SHP77 (cell line): ENCODE measurements around the gene B3GALT2.
"Not testable (repeated sequence)": the region's sequence is repeated elsewhere in the genome, so short reads cannot be mapped to it uniquely, and the experiment has no call there.

Experiments
- DNase-seq, 2 experiments: peaks; one replicate each; lab custom pipeline; 2025; lab: John Stamatoyannopoulos, UW

The B3GALT2 gene, protein sequence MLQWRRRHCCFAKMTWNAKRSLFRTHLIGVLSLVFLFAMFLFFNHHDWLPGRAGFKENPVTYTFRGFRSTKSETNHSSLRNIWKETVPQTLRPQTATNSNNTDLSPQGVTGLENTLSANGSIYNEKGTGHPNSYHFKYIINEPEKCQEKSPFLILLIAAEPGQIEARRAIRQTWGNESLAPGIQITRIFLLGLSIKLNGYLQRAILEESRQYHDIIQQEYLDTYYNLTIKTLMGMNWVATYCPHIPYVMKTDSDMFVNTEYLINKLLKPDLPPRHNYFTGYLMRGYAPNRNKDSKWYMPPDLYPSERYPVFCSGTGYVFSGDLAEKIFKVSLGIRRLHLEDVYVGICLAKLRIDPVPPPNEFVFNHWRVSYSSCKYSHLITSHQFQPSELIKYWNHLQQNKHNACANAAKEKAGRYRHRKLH

GRCh38 chr1:193185901-193186731 is at the start of gene B3GALT2:
TSS of gene B3GALT2 (minus strand) at chr1:193186613. CDS start at chr1:193181562, 5,051 bp downstream.
- DNase-seq: peak; percentile 75 to 86

DNA sequence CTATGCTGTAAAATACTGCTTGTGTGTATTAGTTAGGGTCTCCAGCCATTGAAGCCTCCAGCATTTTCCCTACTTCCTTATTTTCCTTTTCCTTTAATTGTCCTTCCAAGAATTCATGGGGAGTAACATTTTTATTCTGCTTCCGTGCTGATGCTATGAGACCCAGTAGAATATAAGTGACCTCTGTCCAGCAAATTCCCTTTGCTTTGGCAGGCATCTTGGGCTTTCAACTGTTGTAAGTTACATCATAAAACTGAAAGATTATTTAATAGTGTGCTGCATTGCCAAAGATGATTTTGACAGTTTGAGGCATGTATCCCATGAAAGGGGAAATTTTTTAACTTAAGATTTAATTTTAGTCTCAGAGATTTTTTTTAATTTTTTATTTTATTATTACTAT is 48.1 kb upstream of the B3GALT2 start:
- DNase-seq: no peak

DNA sequence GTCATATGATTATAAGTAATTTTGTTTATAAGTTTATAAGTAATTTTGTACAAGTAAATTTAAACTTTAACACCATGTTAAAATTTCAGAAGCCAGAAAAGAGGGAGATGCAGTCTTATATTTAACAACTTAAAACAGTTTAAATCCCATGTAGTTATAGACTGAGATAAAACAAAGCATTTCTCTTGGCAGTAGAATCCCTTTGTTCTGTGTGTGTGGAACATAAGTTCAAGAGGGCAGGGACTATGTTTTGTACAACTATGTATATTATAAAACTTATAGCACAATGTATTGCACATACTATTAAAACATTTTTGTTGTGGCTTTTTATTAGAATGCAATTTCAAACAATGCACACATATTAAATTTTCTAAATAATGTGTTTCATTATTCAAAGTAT is 44.7 kb upstream of the B3GALT2 start:
- DNase-seq: not testable (repeated sequence)

DNA sequence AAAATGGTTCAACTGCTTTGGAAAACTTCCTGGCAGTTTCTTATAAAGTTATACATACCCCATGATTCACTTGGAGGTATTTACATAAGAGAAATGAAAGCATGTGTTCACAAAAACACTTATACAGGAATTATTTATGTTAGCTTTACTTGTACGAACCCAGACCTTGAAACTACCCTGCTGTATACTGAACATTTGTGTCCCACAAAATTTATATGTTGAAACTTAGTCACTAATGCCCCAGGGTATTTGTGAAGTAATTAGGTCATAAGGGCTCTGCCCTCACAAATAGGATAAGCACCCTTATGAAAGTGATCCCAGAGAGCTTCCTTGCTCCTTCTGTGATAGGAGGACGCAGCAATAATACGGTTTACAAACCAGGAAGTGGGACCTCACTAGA is 42.7 kb upstream of the B3GALT2 start:
- no peak for DNase-seq

- no peak for DNase-seq
Observed at GRCh38 chr1:193222056-193222615, 35.7 kb upstream of the B3GALT2 start.

GRCh38 chr1:193221651-193222050 is 35.2 kb upstream of the B3GALT2 start:
- no peak for DNase-seq

DNA sequence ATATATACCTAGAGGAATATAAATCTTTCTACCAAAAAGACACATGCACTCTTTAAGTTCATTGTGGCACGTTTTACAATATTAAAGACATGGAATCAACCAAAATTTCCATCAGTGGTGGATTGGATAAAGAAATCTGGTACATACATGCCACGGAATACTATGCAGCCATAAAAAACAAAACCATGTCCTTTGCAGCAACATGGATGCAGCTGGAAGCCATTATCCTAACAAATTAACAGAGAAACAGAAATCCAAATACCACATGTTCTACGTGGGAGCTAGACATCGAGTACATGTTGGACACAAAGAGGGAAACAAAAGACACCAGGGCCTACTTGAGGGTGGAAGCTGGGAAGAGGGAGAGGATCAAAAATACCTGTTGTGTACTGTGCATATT is 33.0 kb upstream of the B3GALT2 start:
- DNase-seq: no peak

- no peak for DNase-seq
Observed at GRCh38 chr1:193216920-193217319, 30.5 kb upstream of the B3GALT2 start.

GRCh38 chr1:193213998-193214397 is 27.6 kb upstream of the B3GALT2 start:
- DNase-seq: no peak

DNA sequence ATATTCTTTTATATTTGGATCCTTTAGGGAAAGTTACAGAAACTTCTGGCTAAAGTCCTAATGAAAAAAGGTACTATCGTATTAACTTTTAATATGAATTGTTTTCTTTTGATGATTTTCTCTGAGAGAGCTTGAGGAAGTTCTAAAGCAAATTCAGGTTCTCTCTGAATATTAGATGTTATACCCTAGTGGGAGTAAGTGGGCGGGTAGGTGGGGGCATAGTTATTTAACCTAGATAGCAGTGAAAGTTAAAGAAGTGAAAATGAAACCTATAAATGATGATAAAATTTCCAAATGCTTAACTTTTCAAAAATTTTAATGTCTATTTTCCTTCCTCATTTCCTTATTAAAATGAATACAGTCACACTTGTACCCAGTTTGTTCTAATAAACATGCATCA is 26.2 kb upstream of the B3GALT2 start:
- DNase-seq: no peak

DNA sequence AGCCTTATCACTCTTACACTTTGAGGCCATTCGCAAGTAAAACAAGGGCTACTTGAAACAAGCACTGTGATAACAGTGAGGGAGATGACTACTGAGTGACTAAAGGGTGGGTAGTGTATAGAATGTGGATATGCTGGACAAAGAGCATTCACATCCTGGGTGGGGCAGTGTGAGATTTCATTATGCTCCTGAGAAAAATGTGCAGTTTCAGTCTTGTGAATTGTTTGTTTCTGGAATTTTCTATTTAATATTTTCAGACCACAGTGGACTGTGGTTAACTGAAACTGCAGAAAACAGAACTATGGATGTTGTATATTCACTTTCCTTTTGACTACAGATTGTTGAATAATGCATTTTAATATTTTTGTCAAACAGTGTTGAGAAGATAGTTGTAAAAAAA is 25.1 kb upstream of the B3GALT2 start:
- no peak for DNase-seq

DNA sequence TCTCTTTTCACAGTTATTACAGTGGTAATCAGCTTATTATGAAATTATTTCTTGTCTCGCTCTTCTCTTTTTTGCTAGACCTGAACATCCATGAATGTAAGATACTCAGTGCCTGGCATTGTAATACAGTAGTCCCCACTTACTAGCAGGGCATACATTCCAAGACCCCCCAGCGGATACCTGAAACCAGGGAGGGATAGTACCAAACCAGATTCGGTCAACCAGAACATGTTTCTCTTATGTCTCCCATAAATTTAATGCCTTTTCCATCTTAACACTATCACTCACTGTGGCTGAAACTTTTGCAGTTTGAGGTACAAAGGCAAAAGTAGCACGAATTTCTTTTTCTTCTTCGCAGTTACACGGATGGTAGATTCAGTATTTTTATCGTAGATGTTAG is 24.6 kb upstream of the B3GALT2 start:
- no peak for DNase-seq

DNA sequence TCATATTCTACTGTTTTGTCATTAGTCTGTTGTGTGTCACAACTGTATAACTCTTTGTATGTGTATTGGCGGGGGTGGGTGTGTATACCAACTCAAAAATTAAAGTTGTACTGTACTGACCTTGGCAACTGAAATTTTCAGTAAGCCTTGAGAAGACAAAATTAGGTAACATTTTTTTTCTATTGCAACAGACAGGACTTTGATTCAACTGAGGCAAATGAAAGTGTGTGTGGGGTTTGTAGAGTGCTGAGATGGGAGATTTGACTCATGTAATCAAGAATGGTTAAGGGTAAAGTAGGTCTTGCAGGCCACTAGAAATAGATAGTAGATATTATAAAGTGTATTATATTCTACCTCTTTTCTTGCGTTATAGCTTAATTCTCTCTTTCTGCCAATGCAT is 14.6 kb upstream of the B3GALT2 start:
- no peak for DNase-seq

- DNase-seq: no peak
Observed at GRCh38 chr1:193199940-193200339, 13.5 kb upstream of the B3GALT2 start.

GRCh38 chr1:193192586-193192985 is 6.2 kb upstream of the B3GALT2 start:
- no peak for DNase-seq

DNA sequence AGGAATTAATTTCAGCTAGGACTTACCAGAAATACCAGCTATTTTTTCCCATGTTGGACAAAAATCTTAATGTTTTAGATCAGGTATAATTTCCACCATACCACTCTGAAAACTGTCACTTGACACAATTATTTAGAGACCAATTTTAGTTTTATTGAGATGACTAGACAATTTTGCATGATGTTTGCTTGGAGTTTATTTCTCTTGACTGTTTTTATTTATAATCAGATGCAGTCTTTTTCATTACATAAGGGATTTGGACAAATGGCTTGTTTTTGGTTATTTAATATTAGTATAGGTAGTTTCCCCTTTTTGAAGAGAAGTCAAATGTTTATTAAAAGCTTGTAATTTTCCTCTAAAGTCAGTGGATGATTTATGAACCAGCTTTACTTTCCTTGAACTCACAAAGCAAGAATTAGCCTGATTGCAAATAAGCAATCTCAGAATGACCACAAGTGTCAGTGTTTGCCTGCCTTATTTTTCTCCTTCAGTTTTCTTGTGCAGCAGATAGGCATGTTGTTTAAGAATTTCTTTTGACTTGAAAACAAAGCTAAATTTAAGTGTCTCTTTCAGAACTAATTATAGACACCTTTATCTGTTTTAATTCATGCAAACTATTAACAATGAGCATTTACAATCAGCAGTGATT is 3.8 kb upstream of the B3GALT2 start:
- peak in 1 of 2 experiments; percentile 8 for DNase-seq

DNA sequence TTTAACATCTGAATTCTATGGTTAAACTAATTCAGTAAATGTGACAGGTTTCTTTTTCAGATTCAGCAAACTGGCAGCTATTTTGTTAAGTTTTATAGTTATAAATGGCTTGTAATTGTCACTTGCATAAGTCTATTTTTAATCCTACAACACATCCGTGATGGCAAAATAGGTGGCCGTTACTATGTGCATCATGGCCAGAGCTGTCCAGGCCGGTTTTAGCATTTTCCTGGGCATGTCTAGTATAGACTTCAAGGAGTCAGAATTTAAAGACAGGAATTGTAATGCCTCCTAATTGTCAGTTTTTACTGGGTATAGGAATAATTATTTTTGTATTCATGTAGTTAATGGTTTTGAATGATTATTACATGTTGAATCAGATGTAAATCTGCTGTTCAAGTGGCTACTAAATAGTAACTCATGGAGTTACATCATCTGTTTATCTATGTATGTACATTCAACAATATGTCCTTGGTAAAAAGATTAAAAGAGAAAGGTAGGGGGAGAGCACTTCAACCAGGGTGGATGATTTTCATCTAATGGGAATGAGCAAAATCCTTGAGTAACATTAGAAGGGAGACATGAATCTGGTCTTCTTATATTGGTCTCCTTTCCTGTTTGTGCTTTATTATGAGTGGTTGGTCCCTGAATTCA is 3.2 kb upstream of the B3GALT2 start:
- no peak for DNase-seq

DNA sequence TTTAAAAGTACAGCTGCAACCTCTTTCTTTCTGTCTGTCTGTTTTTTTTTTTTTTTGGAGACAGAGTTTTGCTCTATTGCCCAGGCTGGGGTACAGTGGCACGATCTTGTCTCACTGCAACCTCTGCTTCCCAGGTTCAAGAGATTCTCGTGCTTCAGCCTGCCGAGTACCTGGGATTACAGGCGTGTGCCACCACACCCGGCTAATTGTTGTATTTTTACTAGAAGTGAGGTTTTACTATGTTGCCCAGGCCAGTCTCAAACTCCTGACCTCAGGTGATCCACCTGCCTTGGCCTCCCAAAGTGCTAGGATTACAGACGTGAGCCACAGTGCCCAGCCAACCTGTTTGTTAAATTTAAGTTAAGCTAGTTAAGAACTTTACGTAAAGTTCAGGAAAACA is 2.5 kb upstream of the B3GALT2 start:
- DNase-seq: not testable (repeated sequence)

- DNase-seq: no peak
Observed at GRCh38 chr1:193187114-193187513, 701 bp upstream of the B3GALT2 start.

GRCh38 chr1:193185211-193185610 is 1.2 kb downstream of the B3GALT2 start:
- no peak for DNase-seq

DNA sequence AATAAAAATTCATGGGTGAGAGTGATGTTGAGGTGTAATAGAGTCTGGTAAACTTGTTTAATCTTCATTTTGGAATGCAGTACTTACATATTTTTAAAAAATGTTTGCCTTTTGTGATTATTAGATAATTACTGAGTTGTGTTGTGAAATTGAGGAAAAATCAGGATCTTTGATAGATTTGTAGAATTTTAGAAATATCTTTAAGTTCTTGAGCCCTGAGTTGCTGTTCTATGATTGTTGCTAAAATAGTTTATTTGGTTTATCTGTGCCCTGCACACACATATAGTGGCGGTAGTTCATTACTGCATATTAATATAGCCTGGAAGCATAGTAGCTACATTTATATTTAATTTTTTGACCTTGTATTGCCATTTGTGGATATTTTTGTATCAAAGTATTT is 1.6 kb downstream of the B3GALT2 start:
- DNase-seq: no peak
